Bronchial epithelial cell (primary cell): Measurements from ENCODE around the gene AFMID. TPM values are rescaled to one million over a fixed set of nuclear protein-coding genes. Genes with fewer than 3 reads are reported as not detected.

ENCODE experiments used
- DNase-seq: peaks from one replicate; pipeline ENCODE4 v3.0.0-alpha.2; 2010; ENCODE audit warnings: low read depth
- FAIRE-seq: peaks from 2 replicates; lab custom pipeline; 2011; peaks lifted over from hg19 to GRCh38; lab: Jason Lieb, UNC
- H3K27me3 ChIP-seq: 2 replicates; pipeline ENCODE4 v1.5.1; 2011; ENCODE audit warnings: low read length; ENCODE audit not compliant: control insufficient read depth, insufficient read depth
- H3K36me3 ChIP-seq: 2 replicates; pipeline ENCODE4 v1.5.1; 2011; ENCODE audit warnings: low read length; ENCODE audit not compliant: control insufficient read depth, insufficient read depth
- H3K4me3 ChIP-seq: 2 replicates; pipeline ENCODE4 v1.5.1; 2011; ENCODE audit warnings: mild to moderate bottlenecking, low read depth, low read length, control low read depth
- CTCF ChIP-seq: IDR thresholded peaks from 2 replicates; pipeline ENCODE4 v1.5.1; 2011; ENCODE audit warnings: mild to moderate bottlenecking, moderate library complexity, low read length, control low read depth, inconsistent platforms; ENCODE audit not compliant: insufficient read depth, severe bottlenecking
- total RNA-seq: library from RNA; depleted of rRNA; stranded (reverse); fragments of >200 nt; gene quantifications from 2 replicates; pipeline ENCODE4 v1.2.1, GENCODE V29; 2014

Gene AFMID
- total RNA-seq, 1 donor from 2014 or later, result 32.1 TPM

GRCh38 chr17:78227455-78227916, 40.3 kb downstream of the AFMID start:
- no peak overlapping the region for H3K4me3 ChIP-seq
- no peak for TF ChIP-seq CTCF
- H3K36me3 ChIP-seq, result peaks cover 6% of the 10 kb centered on the region
- no peak for DNase-seq
- H3K27me3 ChIP-seq, result peaks cover 11% of the 10 kb centered on the region
- no peak for FAIRE-seq

GRCh38 chr17:78228176-78228575, 41.0 kb downstream of the AFMID start:
- Histone ChIP-seq H3K36me3 (peaks cover 6% of the 10 kb centered on the region), H3K27me3 (peaks cover 15% of the 10 kb centered on the region), H3K4me3 (no peak overlapping the region)
- DNase-seq, result no peak
- no peak for TF ChIP-seq CTCF
- FAIRE-seq, result no peak

- FAIRE-seq, result no peak
- no peak overlapping the region for H3K4me3 ChIP-seq
- H3K27me3 ChIP-seq, result peaks cover 15% of the 10 kb centered on the region
- TF ChIP-seq CTCF, result no peak
- no peaks in the 10 kb centered on the region for H3K36me3 ChIP-seq
- DNase-seq, result no peak
Observed at GRCh38 chr17:78230252-78230962, 43.2 kb downstream of the AFMID start.

- no peak for FAIRE-seq
Observed at GRCh38 chr17:78230996-78231935, 44.1 kb downstream of the AFMID start, which contains the start of gene TMEM235. TMEM235 (plus strand) TSS chr17:78231631; CDS start chr17:78232024, 393 bp downstream.

More at GRCh38 chr17:78230996-78231935, 44.1 kb downstream of the AFMID start, which contains the start of gene TMEM235:
- no peak for TF ChIP-seq CTCF
- no peak for DNase-seq
- Histone ChIP-seq H3K27me3 (peaks cover 15% of the 10 kb centered on the region), H3K4me3 (no peak within 1 kb of the TSS), H3K36me3 (no peaks in the 10 kb centered on the region)
